Fibroblast of lung (primary cell): Measurements from ENCODE around the gene UNCX. TPM values are rescaled to one million over a fixed set of nuclear protein-coding genes. Genes with fewer than 3 reads are reported as not detected.

Experiments
- DNase-seq, 2 donors: peaks; one replicate each; pipeline versions ENCODE4 v3.0.0 to v3.0.0-alpha.2; 2010; ENCODE audit warnings: low read depth in 2 of 2
- H2AFZ ChIP-seq: 2 replicates; pipeline ENCODE4 v1.5.1; 2012; ENCODE audit warnings: low read length, control low read depth, inconsistent platforms
- H3K27ac ChIP-seq: 2 replicates; pipeline ENCODE4 v1.5.1; 2011; ENCODE audit warnings: low read length, control low read depth; ENCODE audit not compliant: insufficient read depth
- H3K27me3 ChIP-seq: 2 replicates; pipeline ENCODE4 v1.5.1; 2011; ENCODE audit warnings: mild to moderate bottlenecking, low read length; ENCODE audit not compliant: control insufficient read depth, insufficient read depth
- H3K36me3 ChIP-seq: 2 replicates; pipeline ENCODE4 v1.5.1; 2011; ENCODE audit warnings: low read length; ENCODE audit not compliant: control insufficient read depth, insufficient read depth
- H3K4me1 ChIP-seq: 2 replicates; pipeline ENCODE4 v1.5.1; 2011; ENCODE audit warnings: low read length; ENCODE audit not compliant: control insufficient read depth, insufficient read depth; ENCODE audit errors: extremely low read depth
- H3K4me2 ChIP-seq: 2 replicates; pipeline ENCODE4 v1.5.1; 2011; ENCODE audit warnings: low read length, control low read depth; ENCODE audit not compliant: insufficient read depth; ENCODE audit errors: extremely low read depth
- H3K4me3 ChIP-seq, 4 experiments: fragments of 200-600 bp in 1 of 4; sonication (generic) in 1 of 4; replicated peaks in 1 of 4; 2 replicates each; pipeline ENCODE4 v1.5.1; 2011 to 2016; ENCODE audit warnings: low read length in 4 of 4, low read depth in 3 of 4, mild to moderate bottlenecking in 3 of 4, control low read depth in 2 of 4, inconsistent platforms in 1 of 4, mixed read lengths in 1 of 4; ENCODE audit not compliant: insufficient read depth in 1 of 4; ENCODE audit errors: control extremely low read depth in 1 of 4
- H3K79me2 ChIP-seq: 2 replicates; pipeline ENCODE4 v1.5.1; 2012; ENCODE audit warnings: mild to moderate bottlenecking, low read length, inconsistent platforms; ENCODE audit not compliant: control insufficient read depth, insufficient read depth
- H3K9ac ChIP-seq: 2 replicates; pipeline ENCODE4 v1.5.1; 2011; ENCODE audit warnings: mild to moderate bottlenecking, low read length, control low read depth; ENCODE audit not compliant: insufficient read depth
- H3K9me3 ChIP-seq: 2 replicates; pipeline ENCODE4 v1.5.1; 2012; ENCODE audit warnings: low read depth, low read length; ENCODE audit not compliant: control insufficient read depth, insufficient read depth
- H4K20me1 ChIP-seq: 2 replicates; pipeline ENCODE4 v1.5.1; 2011; ENCODE audit warnings: low read length; ENCODE audit not compliant: control insufficient read depth, insufficient read depth; ENCODE audit errors: extremely low read depth
- CTCF ChIP-seq, 2 donors: IDR thresholded peaks in 1 of 2; conservative IDR thresholded peaks in 1 of 2; 1 replicate in 1 of 2; 2 replicates in 1 of 2; pipeline ENCODE4 v1.5.1; 2011 to 2012; ENCODE audit warnings: low read length in 2 of 2, control low read depth in 1 of 2, inconsistent platforms in 1 of 2, low read depth in 1 of 2, mild to moderate bottlenecking in 1 of 2
- EZH2 ChIP-seq: IDR thresholded peaks from 2 replicates; pipeline ENCODE4 v1.5.1; 2012; ENCODE audit warnings: low read length, control low read depth, mild to moderate bottlenecking; ENCODE audit errors: missing control alignments
- polyA plus RNA-seq, 2 donors: library from polyadenylated mRNA; depleted of rRNA in 1 of 2; stranded (reverse) in 1 of 2; unstranded in 1 of 2; fragments of >200 nt; gene quantifications; 2 replicates each; pipeline ENCODE4 v1.2.1, GENCODE V29; 2011 to 2012; ENCODE audit warnings: missing spikeins in 1 of 2
- total RNA-seq: library from RNA; depleted of rRNA; stranded (reverse); fragments of >200 nt; gene quantifications from 2 replicates; pipeline ENCODE4 v1.2.1, GENCODE V29; 2014

Gene UNCX
- total and polyA plus RNA-seq, 2 donors (not counting 1 experiment from before 2014, with no cell fraction given), result not detected

- Histone ChIP-seq H3K27me3 (peaks cover 64% of the 10 kb centered on the region), H4K20me1 (no peaks in the 10 kb centered on the region)
- peak; percentile 7 for TF ChIP-seq EZH2
- no peak for TF ChIP-seq CTCF (conservative IDR thresholded peaks at IDR 0.05 in 1 of 2, IDR thresholded peaks at IDR 0.05 in 1 of 2; ENCODE audit: low read depth in 1 of 2, low read length in 2 of 2)
These were observed 1.6 kb downstream of the UNCX start for GRCh38 chr7:1234049-1234880.

GRCh38 chr7:1234881-1235500, 2.3 kb downstream of the UNCX start:
- Histone ChIP-seq H3K27ac (no peak overlapping the region), H3K9me3 (no peaks in the 10 kb centered on the region), H4K20me1 (no peaks in the 10 kb centered on the region), H3K9ac (no peak overlapping the region), H3K36me3 (no peaks in the 10 kb centered on the region), H3K4me3 (no peak overlapping the region), H3K4me2 (no peak overlapping the region), H3K79me2 (no peaks in the 10 kb centered on the region), H3K4me1 (no peaks in the 10 kb centered on the region), H2AFZ (no peak overlapping the region), H3K27me3 (peaks cover 68% of the 10 kb centered on the region)
- no peak for DNase-seq
- TF ChIP-seq CTCF (conservative IDR thresholded peaks at IDR 0.05 in 1 of 2, IDR thresholded peaks at IDR 0.05 in 1 of 2; ENCODE audit: low read depth in 1 of 2, low read length in 2 of 2) (no peak), EZH2 (peak; percentile 93)

More at GRCh38 chr7:1234049-1234880, 1.6 kb downstream of the UNCX start:
- Histone ChIP-seq H2AFZ (no peak overlapping the region), H3K27ac (no peak overlapping the region), H3K79me2 (no peaks in the 10 kb centered on the region), H3K4me3 (no peak overlapping the region), H3K4me2 (no peak overlapping the region), H3K9me3 (no peaks in the 10 kb centered on the region), H3K4me1 (no peaks in the 10 kb centered on the region), H3K9ac (no peak overlapping the region), H3K36me3 (no peaks in the 10 kb centered on the region)
- no peak for DNase-seq

GRCh38 chr7:1235501-1236131, 2.9 kb downstream of the UNCX start:
- no peak overlapping the region for H3K4me3 ChIP-seq
- no peak for DNase-seq
- no peak overlapping the region for H3K4me2 ChIP-seq
- H3K36me3 ChIP-seq, result no peaks in the 10 kb centered on the region
- H3K4me1 ChIP-seq, result no peaks in the 10 kb centered on the region
- H3K9ac ChIP-seq, result no peak overlapping the region
- no peaks in the 10 kb centered on the region for H4K20me1 ChIP-seq
- H3K27ac ChIP-seq, result no peak overlapping the region
- H2AFZ ChIP-seq, result no peak overlapping the region
- H3K9me3 ChIP-seq, result no peaks in the 10 kb centered on the region
- no peaks in the 10 kb centered on the region for H3K79me2 ChIP-seq
- peak; percentile 12 for TF ChIP-seq EZH2
- no peak for TF ChIP-seq CTCF (conservative IDR thresholded peaks at IDR 0.05 in 1 of 2, IDR thresholded peaks at IDR 0.05 in 1 of 2; ENCODE audit: low read depth in 1 of 2, low read length in 2 of 2)
- H3K27me3 ChIP-seq, result peaks cover 68% of the 10 kb centered on the region
